Left renal cortex interstitium (tissue), 4 donors: ENCODE results near the gene OOSP4A. TPM values are rescaled to one million over a fixed set of nuclear protein-coding genes. Genes with fewer than 3 reads are reported as not detected.

Experiments
- DNase-seq, 4 donors: peaks; one replicate each; pipeline ENCODE4 v3.0.0-alpha.2; 2013; ENCODE audit warnings: low read depth in 4 of 4, low spot score in 2 of 4, missing footprints in 1 of 4
- polyA plus RNA-seq, 4 donors: library from polyadenylated mRNA; unstranded; fragments of 120-200 nt; gene quantifications; one replicate each; pipeline ENCODE4 v1.2.1, GENCODE V29; 2013; ENCODE audit not compliant: insufficient read length in 4 of 4

OOSP4A gene
- polyA plus RNA-seq = under 1 TPM in 1 of 4 donors, not detected in 3; 0.27 TPM

DNA sequence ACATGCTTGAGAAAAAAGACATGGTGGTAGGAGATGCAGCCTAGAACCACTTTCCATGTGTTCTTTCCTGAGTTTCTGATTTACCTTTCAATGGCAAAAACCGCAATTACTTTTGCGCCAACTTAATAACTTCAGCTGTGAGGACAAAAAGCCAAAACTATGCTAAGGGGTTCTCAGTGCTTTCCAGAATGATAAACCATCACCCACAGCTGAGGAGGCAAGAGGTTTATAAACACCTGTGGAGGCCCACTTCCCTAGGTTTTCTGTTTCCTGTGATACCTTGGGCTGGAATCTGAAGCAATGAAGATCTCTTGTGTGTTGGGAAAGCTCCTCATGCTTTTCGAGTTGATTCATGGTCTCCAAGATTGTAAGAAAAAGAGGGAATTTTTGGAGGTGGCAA is at the start of gene OOSP4A:
TSS of gene OOSP4A (plus strand) at position 301 of the 400 bp plus-strand sequence. CDS start at position 301, 0 bp downstream.
- DNase-seq = no peak

- DNase-seq = no peak
These were observed 45.4 kb upstream of the OOSP4A start for GRCh38 chr11:59918480-59918879.

DNA sequence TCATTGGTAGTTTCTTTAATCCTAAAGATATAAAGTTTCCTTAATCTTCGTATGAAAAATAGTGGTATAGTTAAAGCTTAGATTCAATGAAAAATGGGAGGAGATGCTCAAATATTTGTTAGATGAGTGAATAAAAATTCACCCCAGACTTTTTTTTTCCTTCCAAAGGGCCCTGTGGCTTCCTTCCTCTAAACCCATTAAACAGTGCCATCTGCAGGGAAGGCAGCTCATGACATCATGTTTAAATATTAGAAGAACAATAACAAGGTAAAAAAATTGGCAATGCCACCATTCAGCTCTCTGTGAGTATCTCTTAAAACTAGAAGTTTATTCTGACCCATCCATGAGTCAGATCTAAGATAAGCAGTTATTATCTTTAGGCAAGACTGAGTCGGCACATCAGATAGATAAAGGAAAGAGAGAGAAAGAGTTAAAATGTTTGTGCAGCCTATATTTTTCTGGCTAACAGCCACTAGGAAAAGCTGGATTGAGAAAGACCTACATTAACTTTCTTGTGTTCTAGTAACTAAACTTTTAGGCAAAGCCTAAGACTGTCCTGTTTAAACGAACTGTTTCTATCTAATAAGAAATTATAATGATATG is 44.7 kb upstream of the OOSP4A start:
- DNase-seq = no peak

- no peak for DNase-seq
These were observed 40.0 kb upstream of the OOSP4A start for GRCh38 chr11:59923813-59924212.

DNA sequence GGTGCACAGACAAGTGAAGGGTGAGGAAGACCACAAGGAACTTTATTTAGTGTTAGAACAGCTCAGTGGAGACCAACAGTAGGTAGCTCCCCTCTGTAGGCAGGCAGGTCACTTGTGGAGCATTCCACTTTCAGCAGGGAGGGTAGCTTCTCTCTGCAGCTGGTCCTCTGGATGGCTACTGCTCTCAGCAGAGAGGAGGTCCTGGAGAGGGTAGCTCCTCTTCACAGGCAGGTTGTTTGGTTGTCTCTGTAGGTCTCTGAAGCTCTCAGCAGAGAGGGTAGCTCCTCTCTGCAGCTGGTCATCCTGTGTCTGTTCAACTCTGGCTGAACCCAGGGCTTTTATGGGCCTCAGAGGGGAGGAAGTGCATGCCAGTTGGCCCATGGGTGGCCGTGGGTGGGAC is 32.1 kb upstream of the OOSP4A start:
- no peak for DNase-seq

GRCh38 chr11:59938132-59938531 is 25.7 kb upstream of the OOSP4A start, which contains the start of gene OOSP1:
Gene OOSP1, plus strand, starts transcription at chr11:59938432. Its CDS starts 23 bp downstream, at chr11:59938455.
- no peak for DNase-seq

DNA sequence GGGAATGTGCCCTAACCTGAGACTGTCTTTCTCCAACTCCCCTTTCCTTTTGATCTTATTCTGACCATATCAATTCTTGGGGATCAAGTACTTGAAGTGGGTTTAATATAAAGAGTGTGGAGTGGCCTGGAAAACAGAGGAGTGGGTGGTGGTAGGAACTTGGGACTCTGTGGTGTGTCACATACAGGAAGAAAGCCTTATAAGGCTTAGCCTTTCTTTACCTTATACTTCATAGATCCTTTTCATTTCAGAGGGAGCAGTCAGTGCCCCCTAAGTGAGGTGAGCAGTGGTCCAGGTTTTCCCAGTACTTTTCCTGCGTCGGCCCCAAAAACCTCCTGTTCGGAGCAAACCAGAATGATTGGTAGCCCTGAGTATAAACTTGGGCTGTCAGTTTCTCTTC is 25.1 kb upstream of the OOSP4A start:
- DNase-seq = no peak

GRCh38 chr11:59939482-59939881 is 24.4 kb upstream of the OOSP4A start:
- no peak for DNase-seq

DNA sequence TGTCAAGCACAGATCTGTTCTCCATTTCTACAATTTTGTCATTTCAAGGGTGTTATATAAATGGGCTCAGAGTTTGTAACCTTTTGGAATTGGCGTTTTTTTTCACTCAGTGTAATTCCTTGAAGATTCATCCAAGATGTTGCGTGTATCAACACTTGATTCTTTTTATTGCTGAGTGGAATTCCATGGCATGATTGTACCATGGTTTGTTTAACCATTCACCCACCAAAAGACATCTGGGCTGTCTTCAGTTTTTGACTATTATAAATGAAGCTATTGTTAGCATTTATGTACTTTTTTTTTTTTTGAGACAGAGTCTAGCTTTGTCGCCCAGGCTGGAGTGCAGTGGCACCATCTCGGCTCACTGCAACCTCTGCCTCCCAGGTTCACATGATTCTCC is 22.7 kb upstream of the OOSP4A start:
- no peak for DNase-seq

- no peak for DNase-seq
These were observed 19.7 kb upstream of the OOSP4A start for GRCh38 chr11:59943997-59944714.

GRCh38 chr11:59944720-59945119 is 19.1 kb upstream of the OOSP4A start:
- no peak for DNase-seq

DNA sequence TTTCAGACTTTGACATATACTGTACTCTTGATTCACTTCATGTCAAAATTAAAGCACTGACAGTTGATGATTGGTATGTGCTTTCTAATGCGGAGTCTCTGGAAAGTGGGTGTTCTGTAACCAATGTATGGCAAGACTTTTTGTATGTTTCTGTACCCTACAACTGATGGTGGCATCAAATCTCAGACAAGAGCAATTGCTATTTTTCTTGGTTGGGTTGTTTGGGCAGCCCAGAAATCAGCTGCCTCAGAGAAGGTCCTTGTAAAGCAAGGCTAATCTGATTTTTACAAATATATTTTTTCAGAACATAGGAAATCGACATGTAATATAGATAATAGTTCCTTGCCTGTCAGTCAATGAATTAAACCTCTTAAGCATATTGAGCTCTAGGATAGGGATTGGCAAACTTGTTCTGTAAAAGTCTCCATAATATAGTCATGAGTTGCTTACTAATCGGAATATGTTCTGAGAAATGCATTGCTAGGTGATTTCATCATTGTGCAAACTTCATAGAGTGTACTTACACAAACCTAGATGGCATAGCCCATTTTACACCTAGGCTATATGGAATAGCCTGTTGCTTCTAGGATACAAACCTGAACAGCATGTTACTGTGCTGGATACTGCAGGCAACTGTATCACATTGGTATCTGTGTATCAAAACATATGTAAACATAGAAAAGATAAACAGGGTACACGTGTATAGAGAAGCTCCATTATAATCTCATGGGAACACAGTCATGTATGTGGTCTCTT is 10.2 kb upstream of the OOSP4A start:
- DNase-seq = no peak

GRCh38 chr11:59954219-59954847 is 9.5 kb upstream of the OOSP4A start:
- no peak for DNase-seq

DNA sequence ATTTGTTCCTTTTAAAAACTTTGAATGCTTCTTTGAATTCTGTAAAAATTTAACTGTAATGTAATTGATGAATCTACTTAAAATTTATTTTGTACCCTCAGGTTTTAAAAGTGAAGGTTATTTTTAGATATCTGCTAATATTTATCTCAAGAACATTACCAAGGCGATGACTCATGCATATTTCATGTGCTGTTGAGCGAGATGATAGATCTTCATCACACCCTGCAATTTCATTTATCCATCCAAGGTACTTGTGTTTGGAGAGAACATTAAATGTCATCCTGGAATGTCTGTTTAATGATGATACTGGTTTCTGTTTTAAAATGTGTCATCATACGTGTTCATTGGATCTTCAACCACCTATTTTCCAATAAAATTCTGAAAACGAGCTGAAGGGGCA is 6.7 kb upstream of the OOSP4A start:
- DNase-seq = no peak

DNA sequence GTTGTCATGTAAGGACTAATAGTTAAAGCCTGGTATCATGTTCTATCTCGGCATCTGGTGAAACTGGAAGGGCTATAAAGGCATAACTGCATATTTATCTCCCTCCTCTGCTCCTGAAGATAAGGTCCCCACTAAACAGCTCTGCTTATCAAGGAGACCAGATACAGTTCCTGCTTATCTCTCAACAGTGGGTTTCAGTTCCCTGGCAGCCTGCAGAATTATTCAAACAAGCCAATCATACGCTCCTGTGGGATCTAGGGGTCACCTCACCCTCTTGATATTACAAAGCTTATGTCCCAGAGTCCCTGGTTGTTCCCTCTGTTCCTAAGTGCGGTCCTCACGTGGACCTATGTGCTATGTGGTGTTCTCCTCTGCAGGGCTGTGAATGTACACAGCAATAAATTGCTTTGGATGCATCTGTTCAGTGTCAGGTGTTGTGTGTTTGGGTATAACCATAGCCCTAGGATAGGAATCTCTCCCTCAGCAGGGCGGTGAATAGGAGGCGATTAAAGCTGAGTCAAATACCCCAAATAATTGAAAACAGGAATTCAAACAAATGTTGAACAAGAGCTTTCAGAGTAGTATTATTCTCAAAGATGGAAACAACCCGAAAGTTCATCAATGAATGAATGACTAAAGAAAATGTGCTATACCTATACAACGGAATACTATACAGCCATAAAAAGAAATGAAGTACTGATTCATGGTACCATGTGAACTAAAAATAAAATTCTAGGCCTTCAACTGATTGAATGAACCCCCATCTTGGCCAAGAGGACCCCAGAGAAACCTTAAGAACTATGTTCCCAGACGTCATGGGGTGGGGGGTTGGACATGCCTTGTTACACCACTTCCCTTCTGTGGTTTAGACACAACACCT is 3.1 kb upstream of the OOSP4A start:
- no peak for DNase-seq

DNA sequence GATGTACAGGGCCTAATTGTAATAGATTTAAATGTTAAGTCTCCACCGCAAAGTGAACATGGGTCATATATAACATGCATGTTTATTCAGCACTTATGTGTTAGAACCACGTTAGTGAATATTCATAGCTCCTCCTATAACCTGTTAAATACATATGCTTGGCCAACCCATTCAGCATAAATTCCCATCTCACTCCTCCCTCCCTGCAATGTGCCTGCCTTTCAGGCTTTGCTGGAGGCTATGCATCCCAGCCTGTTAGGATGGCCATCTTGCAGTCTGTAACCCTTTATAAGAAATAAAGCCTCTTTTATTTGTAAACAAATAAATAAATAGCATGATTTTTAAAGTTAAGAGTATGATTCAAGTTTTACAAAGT is 1.7 kb upstream of the OOSP4A start:
- DNase-seq = no peak

GRCh38 chr11:59965424-59965823 is 1.6 kb downstream of the OOSP4A start:
- no peak for DNase-seq

- no peak for DNase-seq
These were observed 2.4 kb downstream of the OOSP4A start for GRCh38 chr11:59966201-59966600.

- no peak for DNase-seq
These were observed 4.0 kb downstream of the OOSP4A start for GRCh38 chr11:59967677-59968394.

GRCh38 chr11:59968395-59968783 is 4.6 kb downstream of the OOSP4A start:
- no peak for DNase-seq
